Stimulated activated CD4-positive, alpha-beta T cell treated with anti-CD3 and anti-CD28 coated beads, Interleukin-2, amount 100 ng/mL, for 24 hours (primary cell): ENCODE results near the gene CALCOCO1.
"Not testable (repeated sequence)": the region's sequence is repeated elsewhere in the genome, so short reads cannot be mapped to it uniquely, and the experiment has no call there.

ENCODE experiments used
- DNase-seq, 2 donors: peaks; one replicate each; pipeline ENCODE4 v3.0.0-alpha.2; 2020

The CALCOCO1 gene

DNA sequence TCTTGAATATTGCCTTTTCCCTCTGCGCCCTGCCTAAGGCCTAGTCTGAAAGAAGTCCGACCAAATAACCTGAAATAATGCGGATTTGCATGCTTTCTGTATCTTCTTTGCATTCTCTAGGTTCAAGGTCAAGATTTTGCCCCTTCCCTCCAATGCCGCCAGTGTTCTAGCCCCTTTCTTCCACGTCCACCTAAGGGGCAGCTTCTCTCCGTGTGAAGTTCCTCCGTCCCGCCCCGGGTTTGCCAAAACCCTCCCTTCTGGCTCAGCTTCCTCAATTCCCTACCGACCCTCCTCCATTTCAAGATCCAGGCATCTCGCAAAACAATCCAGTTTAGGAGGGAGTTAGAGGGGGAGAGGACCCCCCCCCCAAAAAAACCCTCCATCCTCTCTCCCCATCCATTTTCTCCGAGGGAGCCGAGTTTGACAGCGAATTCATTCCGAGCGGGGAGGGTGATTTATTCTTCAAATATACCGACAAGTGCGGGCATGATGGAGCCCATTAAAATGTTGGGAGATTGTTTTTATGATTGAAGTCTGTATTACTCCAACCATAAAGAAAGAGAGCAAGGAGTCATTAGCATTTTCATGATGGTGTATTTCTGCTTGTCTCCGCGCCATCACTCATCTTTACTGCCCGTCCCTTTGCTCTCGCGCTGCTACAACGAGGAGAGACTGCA lies 30.5 kb downstream of the CALCOCO1 start:
- no peak for DNase-seq

DNA sequence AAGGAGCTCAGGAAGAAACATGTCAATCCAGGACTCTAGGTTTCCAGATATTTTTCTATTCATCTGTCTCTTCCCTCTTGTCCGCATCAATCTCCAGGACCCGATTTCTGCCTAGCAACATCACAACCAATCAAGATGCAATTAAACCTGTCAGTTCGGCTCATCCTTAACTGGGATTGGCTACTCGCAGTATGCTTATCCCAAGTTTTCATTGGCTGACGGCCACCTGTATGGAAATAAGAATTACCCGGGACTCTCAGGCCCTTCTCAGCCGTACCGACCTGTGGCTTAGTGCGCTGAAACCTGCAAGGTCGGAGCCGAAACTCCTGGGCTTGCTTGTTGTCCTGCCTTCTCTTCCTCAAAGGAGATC lies 31.0 kb downstream of the CALCOCO1 start:
- DNase-seq = no peak

DNA sequence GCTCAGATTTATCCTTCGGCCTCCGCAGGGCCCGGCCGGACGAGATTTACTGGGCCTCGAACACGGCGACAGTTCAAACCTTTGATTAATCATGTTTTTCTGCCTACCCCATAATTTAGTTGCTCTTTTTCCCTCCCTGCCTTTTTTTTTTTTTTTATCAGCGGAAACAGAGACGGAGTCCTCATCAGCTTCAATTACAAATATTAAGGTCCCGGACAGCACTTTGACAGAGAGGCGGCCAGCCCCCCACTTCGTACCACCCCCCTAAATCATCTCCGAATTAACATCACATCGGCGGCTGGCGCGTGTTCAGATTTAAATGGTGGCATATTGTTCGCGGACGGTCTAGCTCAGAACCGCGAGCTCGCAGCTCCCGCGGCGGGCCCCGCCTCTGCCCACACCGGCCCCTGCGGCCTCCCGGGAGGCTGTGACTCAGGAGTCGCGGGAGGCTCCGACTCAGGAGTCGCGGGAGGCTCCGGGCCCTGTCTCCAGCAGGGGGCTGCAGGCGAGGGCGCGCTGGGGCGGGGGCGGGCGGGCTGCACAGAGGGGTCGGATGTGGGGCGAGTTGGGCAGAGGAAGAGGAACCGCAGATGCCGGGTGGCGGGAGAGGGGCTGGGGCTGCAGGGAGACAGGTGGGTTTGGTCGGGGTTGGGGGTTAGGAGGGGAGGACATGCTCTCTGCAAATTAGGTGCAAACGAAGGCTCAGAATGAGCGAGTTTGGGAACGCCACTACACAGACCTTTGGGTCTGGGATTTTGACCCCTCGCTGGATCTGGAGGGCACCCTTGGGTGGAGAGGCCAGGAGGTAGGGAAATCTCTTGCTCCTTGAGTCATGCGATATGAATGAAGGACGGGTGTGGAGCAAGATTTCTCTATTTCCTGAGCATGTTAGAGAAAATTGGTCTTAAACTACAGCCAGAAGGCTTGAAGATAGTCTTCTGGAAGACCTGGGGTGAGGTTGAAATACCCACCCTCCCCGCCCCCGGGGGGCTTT lies 31.8 kb downstream of the CALCOCO1 start:
- DNase-seq = peak; percentile 51 to 61

DNA sequence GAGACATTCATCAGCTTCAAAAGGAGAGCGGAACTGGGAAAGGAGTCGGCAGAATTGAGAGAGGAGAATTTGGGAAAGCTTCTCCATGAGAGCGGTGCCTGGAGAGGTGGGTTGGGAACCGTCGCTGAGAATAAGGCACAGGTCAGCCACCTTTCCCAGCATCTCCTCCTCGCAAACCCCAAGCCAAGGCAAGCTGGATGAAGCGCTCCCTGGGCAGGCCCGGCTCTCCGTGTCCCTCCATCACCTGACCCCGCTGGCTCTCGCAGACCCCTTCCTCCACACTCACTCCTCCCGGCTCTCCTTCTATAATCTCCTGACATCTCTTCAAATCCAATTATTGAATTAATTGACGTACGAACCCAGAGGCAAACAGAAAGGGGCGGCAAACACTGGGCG lies 32.5 kb downstream of the CALCOCO1 start:
- no peak for DNase-seq

DNA sequence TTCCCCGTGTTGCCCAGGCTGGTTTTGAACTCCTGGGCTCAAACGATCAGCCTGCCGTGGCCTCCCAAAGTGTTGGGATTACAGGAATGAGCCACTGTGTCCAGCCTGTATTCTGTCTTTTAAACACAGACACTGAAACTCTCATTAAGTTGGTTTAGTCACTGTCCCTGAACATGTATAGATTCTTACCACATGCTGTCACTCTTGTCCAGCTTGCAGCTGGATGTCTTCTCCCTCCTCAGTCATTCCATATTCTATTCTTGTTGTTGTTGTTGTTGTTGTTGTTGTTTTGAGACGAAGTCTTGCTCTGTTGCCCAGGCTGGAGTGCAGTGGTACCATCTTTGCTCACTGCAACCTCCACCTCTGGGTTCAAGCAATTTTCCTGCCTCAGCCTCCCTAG lies 39.1 kb downstream of the CALCOCO1 start:
- no peak for DNase-seq

DNA sequence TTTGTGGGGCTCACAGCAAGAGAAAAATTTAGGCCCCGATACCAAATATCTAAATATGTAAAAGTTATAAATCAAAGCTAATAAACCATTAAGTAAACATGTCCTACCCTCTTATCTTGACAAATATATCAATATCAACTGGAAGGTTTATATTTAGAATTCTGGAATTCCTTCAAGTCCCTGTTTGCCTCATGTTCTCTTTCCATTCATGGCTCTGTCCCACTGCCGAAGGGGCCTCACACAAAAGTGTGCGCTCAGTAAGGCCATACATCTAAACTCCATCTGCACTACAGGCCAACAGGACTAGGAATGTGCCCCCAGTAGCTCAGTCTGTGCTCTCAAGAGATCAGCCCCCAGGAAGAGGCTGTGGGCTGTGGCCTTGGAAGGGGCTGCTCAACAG lies 40.8 kb downstream of the CALCOCO1 start:
- no peak for DNase-seq

DNA sequence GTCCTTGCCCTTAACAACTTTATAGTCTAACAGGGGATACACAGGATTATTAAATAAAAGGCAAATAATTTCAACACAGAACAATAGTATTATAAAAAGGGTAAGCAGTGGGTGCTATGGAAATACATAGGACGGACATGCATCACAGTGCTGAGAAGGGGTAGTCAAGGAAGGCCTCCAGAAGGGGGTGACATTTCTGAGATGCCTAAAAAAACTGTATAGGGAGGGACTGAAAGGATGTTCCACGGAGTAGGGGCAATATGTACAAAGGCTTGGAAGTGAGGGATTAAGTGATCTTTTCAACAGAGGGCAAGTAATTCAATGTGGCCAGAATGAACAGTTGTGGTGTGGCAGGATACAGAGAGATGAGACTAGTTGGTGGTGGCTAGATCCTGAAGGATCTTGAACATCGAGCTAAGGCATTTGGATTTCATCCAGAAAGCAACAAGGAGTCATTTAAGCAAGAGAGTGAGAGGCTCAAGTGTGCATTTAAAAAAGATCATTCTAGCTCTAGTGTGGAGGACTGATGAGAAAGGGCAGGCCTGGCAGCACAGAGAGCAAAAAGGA lies 42.5 kb downstream of the CALCOCO1 start:
- no peak for DNase-seq

DNA sequence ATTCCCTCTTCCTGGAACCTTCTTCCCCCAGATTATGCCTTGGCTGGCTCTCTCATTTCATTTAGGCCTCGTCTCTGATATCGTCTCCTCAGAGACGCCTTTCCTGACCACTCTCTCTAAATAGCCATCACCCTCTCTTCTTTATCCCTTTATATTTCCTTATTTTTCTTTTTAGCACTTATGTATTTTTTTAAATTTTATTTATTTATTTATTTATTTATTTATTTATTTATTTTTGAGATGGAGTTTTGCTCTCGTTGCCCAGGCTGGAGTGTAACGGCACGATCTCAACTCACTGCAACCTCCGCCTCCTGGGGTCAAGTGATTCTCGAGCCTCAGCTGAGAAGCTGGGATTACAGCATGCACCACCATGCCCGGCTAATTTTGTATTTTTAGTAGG lies 43.3 kb downstream of the CALCOCO1 start:
- DNase-seq = no peak

DNA sequence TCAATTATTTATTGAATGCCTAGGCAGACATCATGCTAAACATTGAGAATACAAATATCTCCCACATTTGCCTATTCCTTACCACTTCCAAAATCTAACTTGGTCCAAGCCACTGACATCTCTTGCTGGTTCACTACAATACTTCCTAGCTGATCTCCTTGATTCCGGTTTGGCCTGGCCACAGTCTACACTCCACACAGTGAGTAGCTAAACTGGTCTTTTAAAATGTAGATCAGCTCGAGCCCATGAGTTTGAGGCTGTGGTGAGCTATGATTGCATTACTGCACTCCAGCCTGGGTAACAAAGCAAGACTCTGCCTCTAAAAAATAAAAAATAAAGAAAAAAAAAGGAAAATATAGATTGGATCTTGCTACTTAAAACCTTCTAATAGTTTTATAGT lies 43.8 kb downstream of the CALCOCO1 start:
- DNase-seq = no peak

DNA sequence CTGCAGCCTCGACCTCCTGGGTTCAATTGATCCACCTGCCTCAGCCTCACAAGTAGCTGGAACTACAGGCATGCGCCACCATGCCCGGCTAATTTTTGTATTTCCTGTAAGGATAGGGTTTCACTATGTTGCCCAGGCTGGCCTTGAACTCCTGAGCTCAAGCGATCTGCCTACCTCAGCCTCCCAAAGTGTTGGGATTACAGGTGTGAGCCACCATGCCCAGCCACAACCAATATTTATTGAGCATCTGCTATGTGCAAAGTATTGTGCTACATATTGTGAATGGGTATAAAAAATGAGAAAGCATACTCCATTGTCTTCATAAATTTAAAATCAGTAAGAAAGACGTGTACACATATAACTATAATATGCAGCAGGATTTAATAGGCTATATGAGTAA lies 47.2 kb downstream of the CALCOCO1 start:
- not testable (repeated sequence) for DNase-seq

DNA sequence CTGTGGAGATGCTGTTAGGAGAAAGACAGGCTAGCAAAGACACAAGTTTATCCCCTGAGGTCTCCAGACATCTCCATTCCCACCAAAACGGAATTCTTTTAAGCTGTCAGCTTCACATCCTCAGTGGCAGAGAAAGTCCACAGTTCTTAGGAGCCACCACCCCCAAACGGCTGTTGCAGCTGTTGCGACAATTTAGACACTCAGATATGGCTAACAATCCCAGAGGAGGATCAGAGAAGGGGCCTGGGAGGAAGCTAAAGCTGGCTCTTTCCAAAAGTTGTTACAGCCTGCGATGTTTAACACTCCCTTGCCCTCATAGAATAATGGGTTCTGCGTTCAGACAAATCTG lies 49.5 kb downstream of the CALCOCO1 start:
- no peak for DNase-seq

DNA sequence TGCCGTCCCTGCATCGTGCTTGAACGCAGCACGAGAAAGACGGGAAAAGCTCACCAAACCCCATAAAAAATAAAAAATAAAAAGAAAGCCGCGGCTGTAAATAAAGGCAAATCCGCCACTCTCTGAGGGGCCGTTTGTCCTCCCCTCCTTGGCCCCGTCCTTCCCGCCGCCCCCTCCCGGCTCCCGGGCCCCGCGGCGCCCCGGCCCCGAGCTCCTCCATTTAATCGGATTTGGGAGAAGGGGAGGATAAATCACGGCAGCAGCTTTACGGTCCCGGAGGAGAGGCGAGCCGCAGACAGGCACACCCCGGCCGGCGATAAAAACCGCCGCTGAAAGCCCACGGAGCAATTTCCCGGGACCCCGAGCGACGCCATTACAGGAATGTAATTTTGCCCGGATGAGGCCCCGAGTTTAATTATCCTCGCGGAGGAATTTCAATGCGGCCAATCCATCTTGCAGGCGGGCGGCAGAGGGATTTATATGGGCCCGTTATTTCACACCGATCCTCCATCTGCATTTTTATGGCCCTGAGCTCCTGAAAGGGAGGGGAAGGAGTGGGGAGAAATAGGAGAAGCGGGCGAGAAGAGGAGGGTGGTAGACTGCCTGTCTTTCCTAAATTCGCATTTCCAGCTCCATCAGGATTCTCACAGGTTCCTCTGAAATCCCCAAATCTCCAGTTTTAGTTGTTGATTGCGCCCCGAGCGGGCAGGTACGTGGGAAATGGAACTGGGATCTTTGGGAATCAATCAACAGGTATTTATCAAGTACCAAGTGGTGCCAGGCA lies 50.0 kb downstream of the CALCOCO1 start:
- DNase-seq = no peak

DNA sequence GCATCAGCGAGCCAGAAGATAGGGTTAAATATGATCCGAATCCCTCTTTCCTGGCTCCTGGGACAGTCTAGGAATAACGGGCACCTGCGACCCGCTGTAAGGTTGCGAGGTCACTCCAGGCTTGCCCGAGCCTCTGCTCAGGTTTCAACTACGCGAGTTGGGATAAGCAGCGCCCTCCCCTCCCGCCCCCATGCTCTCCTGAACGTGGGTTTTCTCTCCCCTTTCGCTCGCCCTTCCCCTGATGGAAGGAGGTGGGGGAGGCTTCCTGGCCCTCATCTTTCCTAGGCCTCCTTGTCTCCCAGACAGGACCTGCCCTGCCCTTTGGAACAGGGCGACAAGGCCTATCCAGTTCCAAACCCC lies 50.6 kb downstream of the CALCOCO1 start:
- peak; percentile 36 to 39 for DNase-seq

DNA sequence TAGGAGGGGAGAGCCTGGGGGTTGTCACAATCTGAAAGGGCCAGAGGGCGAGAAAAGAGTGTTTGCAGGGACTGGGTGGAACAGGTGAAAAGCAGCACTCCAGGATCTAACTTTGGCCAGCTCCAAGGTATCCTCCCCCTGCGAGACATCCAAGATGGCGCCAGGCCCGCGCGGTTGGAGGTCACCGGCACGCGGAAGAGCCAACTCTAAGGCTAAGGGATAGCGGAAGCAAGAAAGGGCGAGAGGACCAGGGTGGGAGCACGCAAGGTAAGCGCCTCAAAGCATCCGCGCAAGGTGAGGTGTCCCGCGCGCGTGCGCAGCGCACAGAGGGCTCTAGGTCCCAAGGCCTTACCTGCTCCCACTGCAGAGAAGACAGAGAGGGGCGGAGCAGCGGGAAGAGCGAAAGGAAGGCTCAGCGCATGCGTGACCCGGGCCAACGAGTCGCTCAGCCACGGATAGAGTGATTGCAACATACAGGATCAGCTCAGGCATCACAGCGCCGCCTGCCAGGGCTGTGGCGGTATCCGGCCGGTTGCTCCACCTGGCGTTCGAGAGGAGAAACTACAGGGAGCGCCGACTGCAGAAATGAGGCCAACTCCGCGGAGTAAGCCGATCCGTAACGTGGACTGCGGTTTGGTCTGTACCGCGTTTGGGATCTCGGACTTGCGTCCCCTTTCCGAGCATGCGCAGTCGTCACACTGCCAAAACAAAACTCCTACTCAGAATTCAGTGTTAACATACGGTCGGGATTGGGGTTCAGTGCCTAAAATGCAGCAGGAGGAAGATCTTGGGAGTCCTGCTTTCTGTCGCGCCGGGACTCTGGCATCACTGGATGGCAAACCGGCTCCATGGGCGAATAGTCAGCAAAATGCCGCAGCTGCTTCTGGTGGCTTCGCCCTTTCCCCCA lies 51.3 kb downstream of the CALCOCO1 start, which contains the start of gene ATP5MC2:
Gene ATP5MC2, minus strand, starts transcription at position 383 of the 907 bp plus-strand sequence. CDS start 3,469 bp downstream, outside the sequence.
- DNase-seq = peak; percentile 97

DNA sequence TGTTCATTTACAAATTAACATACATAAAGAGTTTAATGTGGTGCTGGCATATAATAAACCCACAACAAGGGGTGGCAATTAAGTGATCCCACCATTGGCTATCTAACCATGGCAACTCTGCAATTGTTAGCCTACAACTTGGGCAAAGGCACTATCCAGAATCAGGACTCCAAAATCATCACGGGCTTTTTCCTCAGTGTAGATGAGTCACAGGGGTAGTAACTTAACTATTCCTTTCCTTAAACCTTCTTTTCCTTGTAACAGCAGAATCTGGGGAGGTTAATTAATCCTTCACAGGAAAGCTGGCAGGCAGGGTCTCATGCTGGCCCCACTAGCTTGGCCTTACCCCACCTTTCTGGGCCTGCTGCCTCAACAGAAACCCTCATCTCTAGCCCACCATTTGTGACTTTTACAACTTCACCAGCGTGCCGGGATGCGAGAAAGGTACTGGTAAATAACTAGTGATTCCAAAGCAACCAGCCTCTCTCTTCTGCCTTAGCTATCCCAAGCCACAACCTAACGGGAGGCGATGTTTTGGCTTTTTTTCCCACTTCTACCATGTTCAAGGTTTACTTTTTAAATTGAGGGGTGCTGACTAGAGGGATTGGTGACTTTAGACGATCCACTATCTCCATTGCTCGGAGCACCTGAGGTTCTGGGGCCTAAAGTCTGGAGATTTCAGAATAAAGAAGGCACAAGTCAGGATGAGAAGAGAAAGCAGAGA lies 52.1 kb downstream of the CALCOCO1 start:
- no peak for DNase-seq

DNA sequence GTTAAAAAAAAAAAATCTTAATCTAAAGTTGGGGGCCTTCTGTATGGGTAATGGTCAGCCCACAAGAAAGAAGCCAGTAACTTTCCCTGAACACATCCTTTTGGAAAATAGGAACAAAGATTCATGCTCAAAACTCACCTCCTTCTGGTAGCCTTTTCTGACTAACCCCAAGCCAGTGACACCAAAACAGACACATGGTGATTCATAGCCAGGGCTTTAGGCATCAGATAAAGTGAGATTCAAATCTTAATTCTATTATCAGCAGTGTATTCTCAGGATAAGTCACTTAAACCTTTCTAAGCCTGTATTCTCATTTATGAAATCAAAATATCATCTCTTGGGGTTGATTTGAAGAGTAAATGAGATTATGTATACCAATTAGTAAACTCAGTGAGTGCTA lies 56.3 kb downstream of the CALCOCO1 start:
- DNase-seq = no peak

DNA sequence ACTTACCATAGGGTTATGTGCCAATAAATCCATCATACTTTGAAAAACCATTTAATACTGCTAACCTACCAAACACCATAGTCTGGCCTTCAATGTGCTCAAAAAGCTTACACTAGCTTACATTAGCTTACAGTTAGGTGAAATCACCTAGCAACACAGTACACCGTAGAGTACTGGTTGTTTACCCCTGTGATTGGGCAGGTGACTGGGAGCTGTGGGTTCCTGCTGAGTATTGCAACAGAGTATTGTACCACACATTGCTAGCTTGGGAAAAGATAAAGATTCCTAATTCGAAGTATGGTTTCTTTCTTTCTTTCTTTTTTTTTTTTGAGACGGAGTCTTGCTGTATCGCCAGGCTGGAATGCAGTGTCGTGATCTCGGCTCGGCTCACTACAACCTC lies 56.9 kb downstream of the CALCOCO1 start:
- no peak for DNase-seq

DNA sequence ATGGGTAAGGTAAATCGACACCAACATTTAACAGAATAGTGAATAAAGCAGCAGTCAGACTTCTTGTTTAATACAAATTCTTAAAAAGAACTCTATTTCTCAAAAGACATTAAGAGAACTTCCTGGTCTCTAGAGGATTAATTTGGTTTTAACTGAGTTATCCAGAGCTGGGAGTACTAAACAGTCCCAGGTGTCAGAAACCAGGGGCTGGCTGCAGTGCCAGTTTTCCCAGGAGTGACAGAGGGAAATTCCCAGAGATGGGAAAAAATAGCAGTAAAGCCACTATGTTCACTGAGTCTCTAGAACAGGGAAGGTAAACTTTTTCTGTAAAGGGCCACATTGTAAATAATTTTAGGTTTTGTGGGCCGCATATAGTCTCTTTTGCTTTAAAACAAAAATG lies 60.2 kb downstream of the CALCOCO1 start:
- no peak for DNase-seq

DNA sequence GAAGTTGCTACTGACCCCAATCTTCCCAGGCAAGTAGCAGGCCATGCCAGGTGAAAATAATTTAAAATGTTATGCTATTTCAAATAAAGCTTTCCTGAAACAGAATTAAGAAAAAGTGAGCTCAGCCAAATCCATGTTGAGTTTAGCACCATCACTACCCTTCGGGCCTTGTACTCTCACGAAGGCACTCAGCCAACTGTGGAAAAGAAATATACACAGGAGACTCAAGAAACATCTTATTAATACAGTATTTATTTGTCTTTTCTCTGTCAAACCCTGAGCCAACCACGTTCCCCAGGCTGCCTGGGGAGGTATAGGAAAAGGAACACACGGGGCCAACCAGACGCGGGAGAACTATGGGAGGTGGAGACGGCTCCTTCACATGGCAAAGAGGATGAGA lies 62.3 kb downstream of the CALCOCO1 start:
- DNase-seq = no peak

DNA sequence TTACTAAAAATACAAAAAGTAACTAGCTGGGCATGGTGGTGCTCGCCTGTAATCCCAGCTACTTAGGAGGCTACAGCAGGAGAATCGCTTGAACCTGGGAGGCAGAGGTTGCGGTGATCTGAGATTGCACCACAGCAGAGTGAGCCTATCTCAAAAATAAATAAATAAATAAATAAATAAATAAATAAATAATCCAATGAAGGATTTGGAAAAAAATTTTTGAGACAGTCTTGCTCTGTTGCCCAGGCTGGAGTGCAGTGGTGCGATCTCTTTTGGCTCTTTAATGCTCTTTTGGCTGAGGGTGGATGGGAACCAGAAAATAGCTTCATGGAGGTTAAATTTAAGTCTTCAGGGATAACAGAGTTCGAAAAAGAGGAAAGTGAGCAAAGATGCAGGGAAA lies 63.1 kb downstream of the CALCOCO1 start:
- no peak for DNase-seq

DNA sequence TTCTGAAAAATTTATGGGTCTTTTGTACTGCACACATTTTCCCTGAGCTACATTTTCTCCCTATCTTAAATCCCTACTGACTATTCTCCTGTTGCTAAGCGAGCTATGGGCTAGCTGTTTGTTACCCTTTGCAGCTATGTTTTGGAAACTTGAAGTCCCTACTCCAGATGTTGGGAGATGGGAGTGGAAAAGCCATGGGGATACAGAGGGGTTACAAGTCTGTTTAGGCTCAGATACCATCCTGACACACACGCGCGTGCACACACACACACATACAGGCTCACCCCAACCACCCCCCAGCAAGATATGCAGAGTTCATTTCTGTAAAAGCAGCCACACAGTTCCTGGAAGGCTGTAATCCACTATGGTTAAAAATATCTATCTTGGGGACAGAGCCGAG lies 67.2 kb downstream of the CALCOCO1 start:
- DNase-seq = no peak
